SIG-M5 (cell line): ENCODE results near the gene GCK.
"Not testable (repeated sequence)": the region's sequence is repeated elsewhere in the genome, so short reads cannot be mapped to it uniquely, and the experiment has no call there.

Source experiments
- DNase-seq: peaks from one replicate; lab custom pipeline; 2025; lab: John Stamatoyannopoulos, UW

The GCK gene

DNA sequence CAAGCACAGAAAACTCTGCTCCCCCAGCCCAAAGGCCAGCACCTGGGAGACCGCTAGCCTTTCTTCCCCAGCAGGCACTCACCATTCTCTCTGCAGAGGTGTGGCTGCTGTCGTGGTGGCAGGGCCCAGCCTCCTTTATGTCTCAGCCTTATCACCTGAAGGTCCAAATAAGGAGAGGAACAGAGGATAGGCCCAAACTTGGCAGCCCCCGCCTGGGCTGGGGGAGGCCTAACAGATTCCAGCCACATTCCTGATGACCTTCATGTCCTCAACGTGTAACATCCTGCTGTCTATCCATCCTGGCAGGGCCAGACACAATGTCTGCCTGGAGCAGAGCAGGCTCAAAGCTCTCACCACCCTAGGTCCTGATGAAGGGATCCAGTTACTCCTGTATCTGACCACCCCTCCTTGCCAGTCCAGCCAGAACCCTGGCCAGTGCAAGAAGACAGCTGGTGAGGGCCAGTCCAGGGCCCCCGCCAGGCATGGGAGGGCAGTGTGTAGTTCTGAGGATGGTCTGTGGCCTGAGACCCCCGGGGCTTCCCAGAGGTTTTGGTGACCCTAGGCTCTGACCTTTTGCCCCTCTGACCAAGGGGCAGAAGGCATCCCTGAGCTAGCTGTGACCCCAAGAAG lies 47.9 kb downstream of the GCK start, which contains the start of gene MYL7:
MYL7 (minus strand) TSS at position 112 of the 630 bp plus-strand sequence; CDS start at position 85, 27 bp downstream.
- DNase-seq: no peak

DNA sequence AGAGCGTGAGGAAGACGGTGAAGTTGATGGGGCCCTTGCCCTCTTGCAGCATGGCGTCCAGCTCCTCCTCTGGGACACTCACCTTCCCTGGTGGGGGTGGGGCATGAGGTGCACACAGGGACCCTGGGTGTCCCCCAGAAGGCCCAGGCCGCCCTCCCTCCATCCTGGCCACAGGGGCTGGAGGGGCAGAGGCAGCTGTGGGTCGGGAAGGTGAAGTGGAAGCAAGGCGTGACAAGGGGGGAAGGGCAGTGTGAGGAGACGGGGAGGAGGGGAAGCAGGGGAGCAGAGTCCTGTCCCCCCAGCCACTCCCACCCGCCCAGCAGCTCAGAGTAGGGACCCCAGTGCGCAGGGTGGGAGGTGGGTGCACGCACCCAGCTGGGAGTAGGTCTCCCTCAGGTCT lies 48.9 kb downstream of the GCK start:
- DNase-seq: no peak

DNA sequence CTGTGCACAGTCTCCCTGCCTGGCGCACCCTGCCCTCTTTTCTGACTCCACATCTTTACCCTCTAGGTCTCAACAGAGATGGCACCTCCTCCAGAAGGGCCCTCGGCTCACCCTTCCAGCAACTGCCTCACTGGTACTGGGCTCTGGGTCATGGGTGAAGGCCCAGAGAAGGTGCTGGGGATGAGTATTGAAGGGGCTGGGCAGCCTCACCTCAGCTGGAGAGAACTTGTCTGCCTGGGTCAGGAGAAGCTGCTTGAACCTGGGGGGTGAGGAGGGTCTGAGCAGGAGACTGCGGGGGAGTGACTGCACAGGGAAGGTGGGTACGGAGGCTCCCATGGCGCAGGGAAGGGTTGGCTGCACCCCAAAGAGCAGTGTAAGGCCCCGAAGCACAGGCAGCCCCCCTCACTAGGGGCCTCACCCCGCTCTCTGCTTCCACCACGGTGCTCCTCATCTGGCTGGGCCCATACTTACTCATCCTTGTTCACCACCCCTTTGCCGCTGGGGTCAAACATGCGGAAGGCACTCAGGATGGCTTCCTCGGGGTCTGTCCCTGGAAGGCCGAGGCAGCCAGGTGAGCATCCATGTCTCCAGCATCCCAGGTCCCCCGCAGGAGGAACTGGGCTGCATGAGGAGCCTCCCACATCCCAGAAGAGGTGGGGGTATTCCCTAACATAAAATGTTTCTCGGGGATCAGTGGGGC lies 49.8 kb downstream of the GCK start:
- DNase-seq: no peak

DNA sequence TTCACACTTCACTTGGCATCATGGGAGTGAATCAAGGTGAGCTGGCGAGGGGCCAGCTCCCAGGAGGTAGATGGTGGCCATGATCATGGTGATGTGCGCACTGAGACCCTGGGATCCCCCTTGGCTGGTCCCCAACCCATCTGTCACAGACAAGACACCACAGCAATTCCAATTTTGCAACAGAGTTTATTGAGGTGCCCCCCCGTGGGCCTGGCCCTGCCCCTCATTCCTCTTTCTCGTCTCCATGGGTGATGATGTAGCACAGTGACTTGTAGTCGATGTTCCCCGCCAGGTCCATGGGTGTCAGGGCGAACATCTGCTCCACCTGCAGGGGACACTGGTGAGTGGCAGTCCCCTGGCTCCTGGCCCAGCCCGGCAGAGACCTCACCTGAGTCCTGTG lies 50.5 kb downstream of the GCK start:
- DNase-seq: no peak

DNA sequence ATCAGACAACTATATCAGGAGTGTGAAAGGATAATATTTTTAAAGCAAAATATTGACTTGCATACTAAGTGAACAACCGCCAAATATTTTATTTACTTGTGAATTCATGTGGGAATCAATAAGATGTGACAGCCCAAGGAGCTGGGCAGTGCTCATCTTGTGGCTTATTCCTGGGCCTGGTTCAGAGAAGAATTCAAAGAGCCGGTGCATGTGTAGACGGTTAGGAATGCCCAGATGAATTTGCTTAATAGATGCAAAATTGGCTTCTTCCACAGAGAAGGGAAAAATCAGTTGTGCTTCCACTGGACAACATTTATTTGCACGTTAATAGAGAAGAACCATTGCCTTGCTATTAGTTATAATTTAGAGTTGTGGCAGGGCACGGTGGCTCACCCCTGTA lies 52.5 kb downstream of the GCK start:
- DNase-seq: no peak

DNA sequence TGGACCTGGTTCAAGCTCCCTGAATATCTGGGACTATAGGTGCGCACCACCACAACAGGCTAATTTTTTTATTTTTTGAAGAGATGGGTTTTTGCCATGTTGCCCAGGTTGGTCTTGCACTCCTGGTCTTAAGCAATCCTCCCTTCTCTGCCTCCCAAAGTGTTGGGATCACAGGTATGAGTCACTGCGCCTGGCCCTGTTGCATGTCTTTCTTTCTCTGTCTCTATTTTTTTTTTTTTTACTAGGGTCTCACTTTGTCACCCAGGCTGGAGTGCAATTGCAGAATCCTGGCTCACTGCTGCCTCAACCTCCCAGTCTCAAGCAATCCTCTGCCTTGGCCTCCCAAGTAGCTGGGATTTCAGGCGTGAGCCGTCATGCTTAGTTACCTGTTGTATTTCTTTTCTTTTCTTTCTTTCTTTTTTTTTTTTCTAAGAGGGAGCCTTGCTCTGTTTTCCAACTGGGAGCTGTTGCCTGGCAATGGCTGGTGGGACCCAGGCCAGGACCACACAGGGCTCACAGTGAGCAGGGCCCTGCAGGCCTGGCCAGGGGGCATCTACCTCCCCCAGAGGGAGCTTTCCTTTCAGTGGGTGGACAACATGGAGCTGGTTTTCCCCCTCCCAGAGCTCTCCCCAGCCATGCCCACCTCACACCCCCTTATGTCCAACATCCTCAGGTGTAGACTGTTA lies 54.2 kb downstream of the GCK start:
- no peak for DNase-seq

DNA sequence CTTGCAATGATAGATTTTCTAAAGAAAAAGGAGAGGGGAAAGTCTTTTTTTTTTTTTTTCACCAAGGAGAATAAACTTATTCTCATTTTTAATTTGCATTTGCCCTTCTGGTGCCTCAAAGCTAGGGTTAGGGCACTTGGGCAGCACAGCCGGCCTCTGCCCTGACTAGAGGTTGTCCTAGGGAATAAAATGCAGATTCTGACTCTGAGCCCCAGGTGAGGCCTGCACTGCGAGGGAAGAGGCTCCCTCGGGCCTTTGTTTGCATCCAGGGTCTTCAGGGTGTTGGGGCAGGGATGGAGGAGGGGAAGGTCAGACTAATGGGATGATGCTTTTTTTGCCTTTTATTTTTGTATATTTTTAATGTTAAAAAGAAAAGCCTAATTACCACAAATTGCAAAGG lies 55.9 kb downstream of the GCK start:
- DNase-seq: no peak

DNA sequence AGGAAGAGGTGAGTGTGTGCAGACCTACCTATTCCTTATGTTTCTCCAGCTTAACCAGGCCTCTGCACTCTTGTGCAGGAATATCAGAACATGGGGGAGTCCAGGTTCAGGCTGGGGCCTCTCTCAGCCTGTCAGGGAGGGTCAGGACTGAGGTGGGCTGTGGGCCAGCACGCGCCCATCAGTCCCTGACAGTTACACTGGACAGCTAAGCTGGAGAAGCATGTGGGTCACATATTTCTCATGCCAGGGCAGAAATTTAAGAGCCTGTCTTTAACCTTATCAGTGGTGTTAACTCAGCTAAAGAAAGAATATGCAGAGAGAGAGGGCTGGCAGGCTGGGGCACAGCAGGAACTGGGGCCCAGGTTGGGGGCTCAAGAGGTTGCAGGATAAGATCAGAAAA lies 57.2 kb downstream of the GCK start:
- no peak for DNase-seq

DNA sequence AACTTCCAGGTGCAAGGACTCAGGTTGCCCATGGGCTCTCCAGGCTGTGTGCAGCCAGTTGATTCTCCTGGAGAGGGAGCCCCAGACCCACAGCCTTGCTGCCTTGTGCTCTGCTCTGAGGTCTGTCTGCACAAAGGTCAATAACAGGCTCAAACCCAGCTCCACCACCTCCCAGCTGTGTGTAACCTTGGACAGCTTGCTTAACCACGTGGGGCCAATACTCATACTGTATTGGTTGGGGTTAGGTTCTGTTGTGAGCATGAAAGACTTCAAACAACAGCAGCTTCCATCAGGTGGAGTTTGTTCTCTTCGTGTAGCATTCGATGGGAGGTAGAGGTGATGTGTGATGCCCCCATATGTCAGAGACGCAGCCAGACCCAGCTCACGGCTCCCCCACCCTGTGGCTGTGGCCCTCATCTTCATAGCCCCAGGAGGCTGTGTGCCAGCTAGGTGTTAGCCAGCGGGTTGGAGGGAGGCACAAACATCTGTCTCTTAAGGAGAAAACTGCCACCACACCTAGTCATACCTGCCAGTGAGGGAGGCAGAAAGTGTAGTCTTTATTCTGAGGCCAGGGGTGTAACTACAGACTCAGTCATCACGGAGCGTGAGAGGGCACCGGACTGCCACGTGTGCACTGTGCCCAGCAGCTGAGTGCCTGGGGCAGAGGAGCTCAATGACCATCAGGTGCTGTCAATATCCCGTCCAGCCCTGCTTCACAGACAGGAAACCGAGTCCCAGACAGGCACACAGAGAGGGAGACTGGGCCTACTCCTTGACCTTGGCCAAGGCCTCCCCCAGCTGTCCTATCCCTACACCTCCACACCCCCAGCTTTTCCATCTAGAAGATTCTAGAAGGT lies 57.8 kb downstream of the GCK start:
- no peak for DNase-seq

DNA sequence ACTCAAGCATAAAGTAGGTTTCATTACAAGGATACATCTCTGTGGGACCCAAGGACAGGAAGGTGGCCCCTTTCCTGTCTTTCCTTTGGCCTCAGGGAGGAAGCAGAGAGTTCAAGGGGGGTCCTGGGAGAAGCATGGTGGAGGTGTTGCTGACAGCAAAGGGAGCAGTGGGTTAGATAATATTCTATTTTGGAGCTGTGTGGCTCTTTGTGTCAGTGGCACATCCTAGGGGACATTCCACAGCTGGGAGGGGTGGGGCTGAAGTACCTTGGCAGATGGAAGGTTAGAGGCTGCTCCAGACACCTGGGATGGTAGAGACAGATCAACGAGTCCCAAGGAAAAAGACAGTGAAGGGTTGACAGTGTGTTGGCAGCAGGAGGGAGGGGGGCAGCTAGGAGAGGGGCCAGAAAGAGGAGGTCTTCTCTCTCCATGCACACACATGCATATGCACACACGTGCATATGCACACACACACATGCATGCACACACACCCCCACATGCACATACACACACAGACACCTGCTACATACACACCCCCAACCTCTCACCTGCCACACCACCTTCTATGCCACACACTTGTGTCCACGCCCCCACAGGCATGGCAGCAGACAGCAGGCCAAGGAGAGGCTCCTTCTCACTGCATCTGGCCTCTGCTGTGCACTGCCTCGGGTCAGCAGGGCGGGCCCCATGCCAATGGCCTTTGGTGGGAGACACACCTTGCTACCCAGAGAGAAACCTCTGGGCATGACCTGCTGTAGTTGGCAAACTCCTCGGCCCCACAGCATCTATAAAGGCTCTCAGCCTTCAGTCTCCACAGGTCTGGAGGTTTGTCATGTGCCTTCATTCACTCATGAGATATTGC lies 60.3 kb downstream of the GCK start:
- no peak for DNase-seq

DNA sequence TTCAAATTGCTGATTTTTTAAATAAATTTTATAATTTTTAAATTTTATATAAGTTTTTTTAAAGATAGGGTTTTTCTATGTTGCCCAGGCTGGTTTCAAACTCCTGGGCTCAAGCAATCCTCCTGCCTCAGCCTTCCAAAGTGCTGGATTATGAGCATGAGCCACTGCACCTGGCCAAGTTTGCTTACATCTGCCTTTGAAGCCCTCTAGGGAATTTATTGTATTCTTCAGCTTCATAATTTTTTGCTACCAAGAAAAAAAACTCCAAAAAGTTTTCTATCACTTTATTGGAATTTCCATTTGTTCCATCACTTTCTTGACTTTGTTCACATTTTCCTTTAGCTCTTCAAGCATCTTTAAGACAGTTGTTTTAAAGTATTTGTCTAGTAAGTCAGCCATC lies 62.1 kb downstream of the GCK start:
- DNase-seq: no peak

DNA sequence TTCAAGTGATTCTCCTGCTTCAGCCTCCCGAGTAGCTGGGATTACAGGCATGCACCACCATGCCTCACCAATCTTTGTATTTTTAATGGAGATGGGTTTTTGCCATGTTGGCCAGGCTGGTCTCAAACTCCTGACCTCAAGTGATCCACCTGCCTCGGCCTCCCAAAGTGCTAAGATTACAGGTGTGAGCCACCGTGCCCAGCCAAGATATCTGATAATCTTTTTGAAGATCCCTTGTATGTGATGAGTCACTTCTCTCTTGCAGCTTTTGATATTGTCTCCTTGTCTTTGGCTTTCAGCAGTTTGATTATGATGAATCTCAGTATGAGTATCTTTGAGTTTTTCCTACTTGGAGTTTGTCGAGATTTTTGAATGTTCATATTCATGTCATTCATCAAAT lies 62.7 kb downstream of the GCK start:
- DNase-seq: not testable (repeated sequence)

DNA sequence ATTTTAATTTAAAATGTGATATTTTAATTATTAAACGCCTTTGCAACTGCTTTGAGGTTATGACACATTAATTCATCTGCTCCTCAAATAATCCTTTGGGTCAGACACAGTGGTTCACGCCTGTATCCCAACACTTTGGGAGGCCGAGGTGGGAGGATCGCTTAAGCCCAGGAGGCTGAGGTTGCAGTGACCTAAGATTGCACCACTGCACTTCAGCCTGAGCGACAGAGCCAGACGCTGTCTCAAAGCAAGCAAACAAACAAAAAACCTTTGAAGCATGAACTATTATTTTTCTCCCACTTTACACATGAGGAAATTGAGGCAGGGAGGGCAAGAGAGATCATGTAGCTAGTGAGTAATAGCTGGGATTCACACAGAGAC lies 64.4 kb downstream of the GCK start:
- DNase-seq: no peak

DNA sequence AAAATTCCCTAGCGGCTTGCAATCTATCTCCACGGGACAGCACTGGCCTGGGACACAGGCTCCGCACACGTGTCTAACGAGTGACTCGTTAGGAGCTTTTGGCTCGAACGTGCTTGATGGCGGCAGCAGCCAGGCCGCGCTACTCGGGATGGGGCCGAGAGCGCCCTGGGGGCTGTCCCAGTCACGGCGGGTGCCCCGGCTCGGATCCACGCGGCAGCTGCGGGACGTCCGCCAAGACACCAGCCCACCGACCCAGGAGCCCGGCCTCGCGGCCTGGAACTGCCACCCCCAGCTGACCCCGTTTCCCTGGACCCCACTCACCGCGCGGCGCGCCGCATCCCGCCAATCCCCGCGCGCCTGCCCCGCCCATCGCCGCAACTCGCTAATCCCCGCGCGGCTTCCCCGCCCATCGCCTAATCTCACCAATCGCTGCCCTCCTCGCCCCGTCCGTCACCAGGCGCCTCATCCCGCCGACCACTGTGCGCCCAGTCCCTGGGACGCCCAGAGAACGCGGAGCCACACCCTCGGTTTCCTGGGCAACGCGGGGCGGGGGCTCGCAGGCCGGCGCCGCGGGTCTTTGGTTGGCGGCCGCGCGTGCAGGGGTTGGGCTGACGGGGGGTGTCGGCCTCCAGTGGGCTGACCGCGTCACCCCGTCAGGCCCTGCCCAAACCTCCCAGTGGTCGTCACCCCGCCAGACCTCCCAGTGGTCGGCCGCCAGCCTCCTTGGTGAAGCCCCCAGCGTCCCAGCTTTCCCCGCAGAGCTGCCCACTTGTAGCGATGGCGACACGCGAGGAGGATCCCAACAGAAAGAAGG lies 65.8 kb downstream of the GCK start, which contains the start of gene POLD2:
POLD2 (minus strand) TSS at position 359 of the 814 bp plus-strand sequence. CDS start 1,495 bp downstream, outside the sequence.
- DNase-seq: no peak

DNA sequence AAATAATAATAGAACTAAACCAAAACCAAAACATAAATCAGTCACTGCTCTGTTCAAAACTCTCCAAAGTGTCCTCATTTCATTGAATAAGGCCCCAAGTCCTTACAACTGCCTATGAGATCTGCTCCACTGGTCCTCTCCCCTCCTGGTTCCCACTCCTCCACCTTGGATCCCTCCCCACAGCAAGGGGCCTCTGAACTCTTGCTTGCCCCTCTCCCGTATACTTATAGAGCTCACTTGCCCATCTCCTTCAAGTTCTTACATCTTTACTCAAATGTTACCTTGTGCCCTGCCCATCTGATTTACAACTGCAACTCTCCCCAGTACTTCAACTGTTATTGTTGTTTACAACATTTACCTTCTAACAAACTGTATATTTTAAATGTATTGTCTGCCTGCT lies 66.7 kb downstream of the GCK start:
- DNase-seq: no peak

DNA sequence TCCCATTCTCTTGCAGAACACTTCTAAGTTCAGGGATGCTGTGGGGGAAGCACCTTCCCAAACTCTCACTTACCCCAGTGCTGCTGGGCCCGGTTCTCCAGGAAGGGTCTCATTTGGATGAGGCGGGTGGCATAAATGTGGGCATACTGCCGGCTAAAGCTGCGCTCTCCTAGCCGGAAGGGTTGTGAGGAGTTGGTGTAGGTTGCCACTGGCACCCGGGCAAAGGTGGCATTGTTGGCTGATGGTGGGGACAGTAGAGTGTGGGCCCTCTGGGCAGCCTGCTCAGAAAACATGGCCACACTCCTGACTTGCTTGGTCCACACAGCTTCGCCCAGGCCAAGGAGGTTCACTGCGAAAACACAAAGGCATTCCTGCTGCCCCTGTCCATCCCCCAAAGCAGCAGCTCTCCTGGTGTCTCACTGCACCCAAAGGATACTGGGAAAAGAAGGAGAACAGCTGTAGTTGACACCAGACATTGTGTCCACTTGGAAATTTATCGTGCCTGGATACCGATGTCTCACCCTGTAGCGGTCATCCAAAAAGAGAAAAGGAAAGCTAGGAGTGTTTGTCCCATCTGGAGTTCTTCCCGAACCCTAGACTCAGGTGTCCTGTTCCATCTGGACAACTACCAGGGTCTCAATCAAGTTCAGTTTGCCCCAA lies 67.3 kb downstream of the GCK start:
- DNase-seq: no peak

DNA sequence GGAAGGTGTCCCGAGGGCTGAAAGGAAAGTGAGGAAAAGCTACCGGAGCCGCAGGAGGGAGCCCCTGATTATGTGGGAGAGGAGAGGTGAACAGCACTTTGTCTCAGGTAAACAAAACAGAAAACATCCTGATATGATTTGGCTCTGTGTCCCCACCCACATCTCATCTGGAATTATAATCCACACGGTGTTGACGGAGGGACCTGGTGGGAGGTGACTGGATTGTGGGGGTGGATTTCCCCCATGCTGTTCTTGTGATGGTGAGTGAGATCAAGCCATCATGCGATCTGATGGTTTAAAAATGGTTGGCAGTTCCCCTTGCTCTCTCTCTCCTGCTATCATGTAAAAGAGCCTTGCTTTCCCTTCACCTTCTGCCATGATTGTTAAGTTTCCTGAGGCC lies 68.8 kb downstream of the GCK start:
- DNase-seq: no peak

DNA sequence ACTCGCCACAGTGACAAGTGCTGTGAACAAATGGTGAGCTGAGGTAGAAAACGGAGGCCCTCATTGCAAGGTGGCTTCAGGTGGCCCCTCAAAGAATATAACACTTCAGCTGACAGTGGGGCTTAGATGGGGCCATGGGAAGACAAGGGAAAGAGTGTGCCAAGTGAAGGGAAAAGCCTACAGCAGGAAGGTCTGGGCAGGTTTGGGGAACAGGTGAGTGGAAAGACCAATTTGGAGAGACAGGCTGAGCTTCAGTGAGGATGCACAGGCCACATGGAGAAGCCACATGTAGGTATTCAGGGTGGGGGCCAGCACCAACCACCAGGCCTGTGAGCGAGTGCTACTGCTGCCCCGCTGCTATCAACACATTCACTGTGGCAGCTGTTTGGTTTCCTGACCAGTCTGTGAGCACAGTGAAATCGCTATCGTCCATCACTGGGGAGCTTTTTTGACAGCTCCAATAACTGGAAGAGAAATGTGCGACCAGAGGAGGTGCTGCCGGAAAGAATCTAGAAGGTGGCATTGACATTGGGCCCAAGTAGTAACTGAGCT lies 69.3 kb downstream of the GCK start:
- DNase-seq: no peak

DNA sequence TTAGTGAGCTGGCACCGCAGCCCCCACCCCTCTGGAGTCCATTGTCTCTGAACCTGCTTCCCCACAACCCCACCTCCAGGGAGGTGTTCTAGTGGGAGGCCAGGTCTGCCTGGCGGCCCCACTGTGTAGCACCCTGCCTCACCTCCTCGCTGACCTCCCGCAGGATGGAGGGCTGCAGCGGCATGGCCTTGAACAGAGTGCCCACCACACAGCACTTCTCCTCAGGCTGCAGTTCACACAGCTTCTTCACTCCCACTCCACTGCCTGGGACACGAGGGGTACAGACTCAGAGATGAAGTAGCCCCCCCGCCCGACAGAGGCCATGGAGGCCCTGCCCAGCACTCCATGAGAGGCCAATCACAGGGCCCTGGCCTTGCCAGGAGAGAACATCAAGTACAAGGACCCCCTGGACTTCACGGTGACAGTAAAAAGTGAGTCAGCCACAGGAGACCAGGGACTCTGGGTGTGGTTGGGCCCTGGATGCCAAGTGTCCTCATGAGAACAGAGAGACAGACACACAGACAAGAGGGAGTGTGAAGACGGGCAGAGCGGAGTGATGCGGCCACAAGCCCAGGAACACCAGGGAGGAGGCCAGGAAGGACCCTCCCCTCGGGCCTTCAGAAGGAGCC lies 71.3 kb downstream of the GCK start:
- DNase-seq: no peak
